ENCODE measurements around the gene OSCAR. TPM values are rescaled to one million over a fixed set of nuclear protein-coding genes. Genes with fewer than 3 reads are reported as not detected.

Gene OSCAR
- total and polyA plus RNA-seq, 7 donors, result 0.10 to 0.99 (median 0.33) TPM

GRCh38 chr19:54077334-54077733 is 23.3 kb downstream of the OSCAR start:
- Histone ChIP-seq H3K9me3 (peaks cover 8% of the 10 kb centered on the region), H3K27ac (no peak overlapping the region), H3K27me3 (ENCODE audit: insufficient read depth in 3 of 3, low read length in 2 of 3) (no peaks in the 10 kb centered on the region), H3K4me3 (no peak overlapping the region), H3K36me3 (ENCODE audit: insufficient read depth in 1 of 2, low read depth in 1 of 2) (no peaks in the 10 kb centered on the region), H3K4me1 (no peaks in the 10 kb centered on the region)
- no peak for TF ChIP-seq CTCF (IDR thresholded peaks at IDR 0.05)
- ATAC-seq (no peak), DNase-seq (no peak)
- WGBS, 3 donors, result 72 to 78% (median 75%) methylated on average over 5 of the region's 5 CpGs
- intact Hi-C loops (cut with DNase I), result no loop called here

GRCh38 chr19:54074851-54075250 is 25.8 kb downstream of the OSCAR start:
- no peaks in the 10 kb centered on the region for H3K27me3 ChIP-seq (ENCODE audit: insufficient read depth in 3 of 3, low read length in 2 of 3)
- H3K9me3 ChIP-seq, result peaks cover 1% of the 10 kb centered on the region
- TF ChIP-seq CTCF (IDR thresholded peaks at IDR 0.05), result no peak
- intact Hi-C loops (cut with DNase I), result no loop called here
- H3K27ac ChIP-seq, result no peak overlapping the region
- no peaks in the 10 kb centered on the region for H3K4me1 ChIP-seq
- WGBS, 3 donors, result 51 to 69% (median 66%) methylated on average over 9 of the region's 9 CpGs
- ATAC-seq, result no peak
- H3K36me3 ChIP-seq (ENCODE audit: insufficient read depth in 1 of 2, low read depth in 1 of 2), result no peaks in the 10 kb centered on the region
- no peak for DNase-seq
- H3K4me3 ChIP-seq, result no peak overlapping the region

- Histone ChIP-seq H3K27ac (no peak overlapping the region), H3K36me3 (ENCODE audit: insufficient read depth in 1 of 2, low read depth in 1 of 2) (no peaks in the 10 kb centered on the region), H3K9me3 (peaks cover 12% of the 10 kb centered on the region), H3K4me1 (no peaks in the 10 kb centered on the region), H3K27me3 (ENCODE audit: insufficient read depth in 3 of 3, low read length in 2 of 3) (no peaks in the 10 kb centered on the region), H3K4me3 (no peak overlapping the region)
- intact Hi-C loops (cut with DNase I), result no loop called here
- ATAC-seq (no peak), DNase-seq (no peak)
- 75 to 84% (median 76%) methylated on average over 10 of the region's 10 CpGs for WGBS, 3 donors
- no peak for TF ChIP-seq CTCF (IDR thresholded peaks at IDR 0.05)
Measured at GRCh38 chr19:54073829-54074228, 26.8 kb downstream of the OSCAR start.

DNA sequence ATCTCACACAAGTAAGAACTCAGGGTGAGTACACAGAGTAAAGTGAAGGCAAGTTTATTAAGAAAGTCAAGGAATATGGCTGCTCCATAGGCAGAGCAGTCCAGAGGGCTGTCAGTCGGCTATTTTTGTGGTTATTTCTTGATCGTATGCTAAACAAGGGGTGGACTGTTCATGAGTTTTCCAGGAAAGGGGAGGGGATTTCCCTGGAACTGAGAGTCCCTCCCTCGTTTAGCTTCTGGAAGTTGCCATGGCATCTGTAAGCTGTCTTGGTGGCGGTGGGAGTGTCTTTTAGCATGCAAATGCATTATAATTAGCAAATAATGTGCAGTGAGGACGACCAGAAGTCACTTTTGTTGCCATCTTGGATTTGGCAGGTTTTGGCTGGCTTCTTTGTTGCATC is 31.1 kb downstream of the OSCAR start:
- intact Hi-C loops (cut with DNase I), result no loop called here
- ATAC-seq, result no peak
- no peak for DNase-seq
- 52 to 61% (median 57%) methylated on average over 5 of the region's 5 CpGs for WGBS, 3 donors
- Histone ChIP-seq H3K4me3 (no peak overlapping the region), H3K9me3 (peaks cover 13% of the 10 kb centered on the region), H3K27ac (no peak overlapping the region), H3K27me3 (ENCODE audit: insufficient read depth in 3 of 3, low read length in 2 of 3) (peaks cover 0 to 2% (median 0%) of the 10 kb centered on the region in 3 donors), H3K4me1 (no peaks in the 10 kb centered on the region), H3K36me3 (ENCODE audit: insufficient read depth in 1 of 2, low read depth in 1 of 2) (no peaks in the 10 kb centered on the region)
- no peak for TF ChIP-seq CTCF (IDR thresholded peaks at IDR 0.05)

DNA sequence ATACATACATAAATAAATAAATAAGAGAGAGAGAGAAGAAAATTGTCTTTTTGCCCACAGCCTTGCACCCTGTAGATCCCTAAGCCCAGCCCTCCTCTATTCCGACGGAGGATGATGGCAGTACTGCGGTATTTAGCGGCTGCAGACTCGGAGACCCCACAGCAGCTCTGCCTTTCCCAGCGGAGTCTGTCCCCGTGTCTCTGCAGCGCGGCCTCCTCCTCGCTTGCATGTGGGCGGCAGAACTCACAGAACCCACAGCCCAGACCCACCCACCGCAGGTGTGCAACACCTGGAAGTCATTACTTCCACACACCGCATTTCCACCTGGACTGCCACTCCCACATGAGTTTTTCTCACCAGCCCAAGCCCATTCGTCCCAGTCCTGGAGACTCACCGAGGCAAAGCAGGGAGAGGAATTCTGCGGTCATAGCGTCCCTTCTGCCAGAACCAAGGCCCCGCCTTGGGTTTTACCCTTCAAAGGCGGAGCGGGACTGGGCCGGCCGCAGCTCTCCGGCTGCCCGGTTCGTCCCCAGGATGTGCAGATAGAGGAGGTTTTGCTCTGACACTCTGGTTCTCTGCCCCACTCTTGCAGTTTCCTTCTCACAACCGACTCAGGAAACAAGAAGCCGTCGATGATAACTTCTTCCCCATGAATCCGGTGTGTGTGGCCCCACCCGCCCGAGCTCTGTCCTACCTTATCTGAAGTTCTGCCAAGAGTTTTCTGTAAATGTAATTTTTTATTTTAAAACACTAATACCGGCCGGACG is 37.1 kb downstream of the OSCAR start, which contains the start of gene VSTM1:
Gene VSTM1 (minus strand): TSS at position 548 of the 767 bp plus-strand sequence. CDS start 120 bp downstream, at position 428.
- TF ChIP-seq CTCF (IDR thresholded peaks at IDR 0.05), result no peak
- H3K36me3 ChIP-seq (ENCODE audit: insufficient read depth in 1 of 2, low read depth in 1 of 2), result no peaks in the 10 kb centered on the region
- peaks cover 0 to 2% (median 0%) of the 10 kb centered on the region in 3 donors for H3K27me3 ChIP-seq (ENCODE audit: insufficient read depth in 3 of 3, low read length in 2 of 3)
- DNase-seq (no peak), ATAC-seq (no peak)
- H3K9me3 ChIP-seq, result no peaks in the 10 kb centered on the region
- H3K4me3 ChIP-seq, result no peak within 1 kb of the TSS
- no peaks in the 10 kb centered on the region for H3K4me1 ChIP-seq
- intact Hi-C loops (cut with DNase I), result no loop called here
- WGBS, 3 donors, result 70 to 75% (median 73%) methylated on average over 34 of the region's 34 CpGs
- H3K27ac ChIP-seq, result no peak within 1 kb of the TSS

All from psoas muscle (tissue), 8 donors.